Stimulated activated naive CD4-positive, alpha-beta T cell (primary cell): Measurements from ENCODE around the gene TVP23C.

Source experiments
- DNase-seq, 6 experiments: peaks; one replicate each; lab custom pipeline; 2025; lab: John Stamatoyannopoulos, UW

The TVP23C gene

DNA sequence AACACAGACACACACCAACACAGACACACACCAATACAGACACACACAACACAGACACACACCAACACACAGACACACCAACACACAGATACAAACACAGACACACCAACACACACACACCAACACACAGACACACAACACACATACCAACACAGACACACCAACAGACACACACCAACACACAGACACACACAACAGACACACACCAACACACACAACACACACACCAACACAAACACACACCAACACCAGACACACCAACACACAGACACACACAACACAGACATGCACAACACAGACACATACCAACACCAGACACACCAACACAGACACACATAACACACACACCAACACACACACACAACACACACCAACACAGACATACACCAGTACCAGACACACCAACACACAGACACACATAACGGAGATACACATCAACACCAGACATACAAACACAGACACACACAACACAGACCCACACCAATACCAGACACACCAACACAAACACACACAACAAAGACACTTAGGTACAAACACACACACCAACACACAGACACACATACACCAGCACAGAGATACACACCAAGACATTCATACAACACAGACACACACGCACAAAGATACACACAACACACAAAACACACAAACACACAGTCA, 98.1 kb downstream of the TVP23C start:
- DNase-seq = no peak

DNA sequence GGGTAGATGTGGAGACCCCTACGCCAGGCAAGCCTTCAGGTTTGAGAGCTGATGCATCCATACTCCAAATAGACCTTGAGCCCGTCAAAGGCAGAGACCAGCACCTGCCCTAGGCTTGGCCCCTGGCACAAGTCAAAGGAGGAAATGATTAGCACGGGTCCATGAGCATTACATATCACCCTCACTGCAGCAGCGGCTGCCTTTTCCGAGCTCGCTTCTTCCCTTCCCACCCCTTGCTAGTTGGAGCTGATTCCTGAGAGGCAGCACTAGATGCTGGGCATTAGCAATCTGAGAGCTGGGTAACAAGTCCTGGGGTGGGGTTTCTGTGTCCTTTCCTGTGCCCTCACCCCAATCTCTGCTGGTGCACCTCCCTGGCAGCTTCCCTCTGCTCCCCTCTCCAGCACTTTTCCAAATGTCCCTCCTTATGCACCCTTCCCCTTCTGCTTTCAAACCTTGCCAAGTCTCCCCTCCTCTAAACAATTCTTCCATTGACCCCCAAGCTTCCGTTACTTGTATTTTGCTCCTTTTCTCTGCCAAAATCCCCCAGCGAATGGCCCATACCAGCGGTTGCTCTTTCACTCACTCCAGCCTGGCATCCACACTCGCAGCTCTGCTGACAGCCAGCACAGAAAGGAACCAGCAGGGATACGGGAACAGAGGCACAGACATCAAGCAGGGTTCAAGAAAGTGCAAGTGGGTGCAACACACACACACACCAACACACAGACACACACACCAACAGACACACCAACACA, 98.9 kb downstream of the TVP23C start:
- DNase-seq = no peak

DNA sequence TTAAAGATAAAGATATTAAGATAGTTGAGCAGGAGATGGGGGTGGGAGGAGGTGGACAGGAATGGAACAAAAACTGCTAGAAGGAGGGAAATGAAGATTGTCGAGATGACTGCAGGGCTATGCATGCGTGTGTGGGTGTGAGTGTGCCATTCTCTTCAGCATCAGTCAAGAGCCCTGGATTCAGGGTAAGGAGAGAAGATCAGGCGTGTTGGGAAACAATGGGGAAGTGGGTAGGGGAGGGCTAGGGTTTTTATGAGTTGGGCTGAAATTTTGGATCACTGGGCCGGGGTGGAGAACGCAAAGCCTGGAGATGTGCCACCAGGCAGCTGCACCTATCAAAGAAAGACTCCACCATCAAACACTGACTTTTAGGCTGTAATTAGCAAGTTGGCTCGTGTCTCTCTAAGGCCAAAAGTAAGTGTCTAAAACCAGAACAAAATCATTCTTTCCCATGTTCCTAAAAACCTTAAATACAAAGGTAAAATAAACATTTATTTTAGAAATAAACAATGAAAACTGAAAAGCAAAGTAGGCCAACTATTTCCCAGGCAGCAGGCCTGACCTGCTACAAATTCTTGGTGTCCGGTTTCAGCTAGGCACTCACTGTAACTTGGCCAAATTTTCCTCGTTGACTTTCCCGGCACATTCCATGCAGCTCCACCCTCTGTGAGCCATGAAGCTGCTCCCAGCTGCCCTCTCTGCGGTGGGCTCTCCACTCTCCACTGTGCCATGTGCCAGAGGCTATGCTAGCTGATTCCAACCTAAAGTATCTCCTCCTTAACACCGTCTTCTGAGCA, 100.1 kb downstream of the TVP23C start:
- no peak for DNase-seq

- DNase-seq = no peak
These were observed 105.6 kb downstream of the TVP23C start for GRCh38 chr17:15457723-15458094.

DNA sequence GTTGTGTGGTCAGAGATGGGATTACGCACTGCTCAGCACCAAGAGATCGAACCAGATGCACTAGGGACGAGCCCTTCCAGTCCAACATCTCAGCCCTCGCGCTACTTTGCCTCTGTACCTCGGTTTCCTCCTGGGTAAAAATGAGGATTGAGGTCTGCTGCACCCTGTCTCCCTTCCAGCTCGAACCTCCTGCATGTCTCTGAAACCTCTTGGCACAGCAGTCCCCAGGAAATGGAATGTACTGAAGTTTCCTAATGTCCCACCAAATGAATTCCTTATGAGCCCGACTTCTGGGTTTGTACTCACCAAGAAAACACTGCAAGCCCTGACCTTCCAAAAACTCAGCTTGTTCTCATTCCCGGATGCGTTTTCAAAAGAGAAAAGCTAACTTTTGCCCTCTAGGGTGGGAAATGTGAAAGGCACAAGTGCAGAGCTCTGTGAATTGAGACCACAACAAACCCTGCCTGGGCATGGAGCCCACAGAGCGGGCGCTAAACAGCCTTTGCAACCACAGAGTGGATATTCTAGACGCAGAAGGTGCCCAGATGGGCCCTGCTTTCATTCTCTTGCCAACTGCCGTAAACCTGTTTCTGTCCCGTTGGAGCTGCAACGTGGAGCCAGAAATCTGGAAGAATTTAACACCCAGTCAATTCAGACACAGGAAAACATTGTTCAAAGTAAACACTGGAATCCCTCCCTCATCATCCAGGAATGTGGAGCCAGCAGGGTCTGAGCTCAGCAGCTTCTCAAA, 106.1 kb downstream of the TVP23C start:
- no peak for DNase-seq

DNA sequence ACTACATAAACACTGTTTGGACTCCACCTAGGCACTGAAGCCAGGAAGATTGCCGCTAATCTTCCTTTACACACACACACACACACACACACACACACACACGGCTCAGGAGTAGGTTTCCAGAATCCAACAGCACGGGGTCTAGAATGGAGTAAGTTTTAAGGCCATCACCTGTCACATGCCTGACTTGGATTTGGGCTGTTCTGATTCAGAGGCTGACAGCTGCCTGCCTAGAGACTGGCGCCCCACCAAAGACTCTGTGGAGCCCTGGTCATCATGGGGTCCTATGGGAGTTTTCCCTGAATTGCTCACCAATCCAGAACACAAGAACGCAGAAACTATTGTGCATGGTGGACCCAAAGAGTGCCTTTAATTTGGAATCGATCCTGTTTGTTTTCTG, 106.8 kb downstream of the TVP23C start:
- no peak for DNase-seq

DNA sequence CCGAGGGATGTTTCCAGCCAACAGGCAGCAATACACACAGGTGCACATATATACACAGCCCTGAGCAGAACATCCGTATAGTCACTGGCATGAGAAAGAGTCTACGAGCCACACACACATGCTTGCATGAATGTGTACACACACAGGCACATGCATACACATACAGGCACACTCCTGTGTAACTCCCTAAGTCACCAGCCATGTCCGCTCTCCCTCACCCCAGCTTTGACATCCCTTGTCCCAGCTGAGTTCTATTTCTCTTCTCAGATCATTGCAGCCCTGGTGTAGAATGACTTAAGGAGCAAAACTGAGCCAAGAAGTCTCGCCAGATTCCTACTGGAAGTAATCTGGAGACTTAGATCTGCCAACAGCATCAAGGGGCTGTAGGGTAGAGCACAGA, 108.9 kb downstream of the TVP23C start:
- no peak for DNase-seq

GRCh38 chr17:15453782-15454181, 109.5 kb downstream of the TVP23C start:
- no peak for DNase-seq

DNA sequence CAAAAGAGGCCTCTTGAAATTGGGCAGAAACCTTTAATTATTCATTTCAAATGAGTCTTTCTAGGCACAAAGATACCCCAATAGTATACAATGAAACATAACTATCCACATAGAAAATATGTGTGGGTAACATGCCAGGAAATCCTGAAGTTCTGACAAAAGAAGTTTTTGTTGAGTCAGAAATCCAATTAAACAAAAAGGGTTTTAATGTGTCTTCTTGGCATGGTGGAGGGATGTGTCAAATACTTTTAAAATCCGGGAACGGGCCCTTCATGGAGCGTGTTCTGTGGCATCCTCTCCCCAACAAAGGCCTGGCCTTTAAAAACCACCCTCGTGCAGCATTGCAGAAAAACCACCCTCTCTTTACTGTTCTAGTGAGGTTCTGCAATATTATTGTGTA, 110.0 kb downstream of the TVP23C start:
- DNase-seq = no peak

GRCh38 chr17:15452746-15453145, 110.5 kb downstream of the TVP23C start:
- DNase-seq = no peak
